Globus pallidus (tissue), 1 donor: ENCODE results near the gene FAIM2.

Experiments
- DNase-seq: peaks from one replicate; pipeline ENCODE4 v3.0.0-alpha.2; 2015; ENCODE audit warnings: low spot score

Gene FAIM2

GRCh38 chr12:49939307-49939706, 35.6 kb upstream of the FAIM2 start:
- DNase-seq, result no peak

DNA sequence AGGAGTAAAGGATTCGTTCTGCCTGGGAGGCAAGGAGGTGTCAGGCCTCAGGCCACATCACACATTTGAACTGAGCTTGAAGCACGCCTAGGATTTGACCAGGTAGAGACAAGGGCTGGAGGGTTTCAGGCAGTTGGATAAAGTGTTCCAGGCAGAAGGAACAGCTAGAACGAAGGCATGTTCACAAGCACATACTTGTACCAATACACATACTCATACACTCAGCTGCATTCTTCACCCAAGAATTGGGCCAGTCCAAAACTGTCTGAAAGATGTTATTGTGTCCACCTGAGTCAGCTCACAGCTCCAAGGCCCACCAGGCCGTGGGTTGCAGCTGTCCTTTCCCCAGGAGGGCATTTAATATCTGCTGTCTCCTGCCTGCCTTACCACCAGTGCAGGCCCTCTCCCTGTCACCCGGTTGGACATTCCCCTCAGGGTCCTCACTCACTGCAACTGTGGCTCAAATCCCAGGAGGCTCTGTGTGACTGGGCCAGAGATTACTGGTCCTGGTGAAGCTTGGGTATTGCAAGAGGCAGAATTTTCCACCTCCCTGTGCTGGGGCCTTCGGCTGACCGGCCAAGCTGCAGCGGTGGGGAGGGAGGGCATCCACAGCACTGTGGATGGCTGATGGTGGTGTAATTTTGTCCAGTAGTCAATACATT, 34.1 kb upstream of the FAIM2 start:
- no peak for DNase-seq

DNA sequence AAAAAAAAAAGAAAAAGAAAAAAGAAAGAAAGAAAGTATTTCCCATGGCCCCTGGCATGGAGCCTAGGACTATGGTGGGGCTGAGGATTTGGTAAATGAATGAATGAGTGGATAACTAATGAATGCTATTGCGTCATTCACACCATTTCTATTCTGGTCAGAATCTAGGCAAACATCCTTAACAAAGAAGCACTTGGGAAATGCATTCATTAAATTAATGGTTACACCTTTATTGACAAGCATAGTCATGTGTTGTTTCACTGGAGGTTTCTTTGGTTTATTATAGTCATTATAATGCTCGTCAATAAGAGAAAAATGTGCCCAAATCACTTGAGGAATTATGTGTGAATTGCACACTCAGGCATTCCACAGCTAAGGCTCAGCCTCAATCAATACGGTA, 33.2 kb upstream of the FAIM2 start:
- no peak for DNase-seq

GRCh38 chr12:49934505-49934904, 30.8 kb upstream of the FAIM2 start:
- no peak for DNase-seq

- no peak for DNase-seq
Observed at GRCh38 chr12:49933796-49934195, 30.1 kb upstream of the FAIM2 start.

DNA sequence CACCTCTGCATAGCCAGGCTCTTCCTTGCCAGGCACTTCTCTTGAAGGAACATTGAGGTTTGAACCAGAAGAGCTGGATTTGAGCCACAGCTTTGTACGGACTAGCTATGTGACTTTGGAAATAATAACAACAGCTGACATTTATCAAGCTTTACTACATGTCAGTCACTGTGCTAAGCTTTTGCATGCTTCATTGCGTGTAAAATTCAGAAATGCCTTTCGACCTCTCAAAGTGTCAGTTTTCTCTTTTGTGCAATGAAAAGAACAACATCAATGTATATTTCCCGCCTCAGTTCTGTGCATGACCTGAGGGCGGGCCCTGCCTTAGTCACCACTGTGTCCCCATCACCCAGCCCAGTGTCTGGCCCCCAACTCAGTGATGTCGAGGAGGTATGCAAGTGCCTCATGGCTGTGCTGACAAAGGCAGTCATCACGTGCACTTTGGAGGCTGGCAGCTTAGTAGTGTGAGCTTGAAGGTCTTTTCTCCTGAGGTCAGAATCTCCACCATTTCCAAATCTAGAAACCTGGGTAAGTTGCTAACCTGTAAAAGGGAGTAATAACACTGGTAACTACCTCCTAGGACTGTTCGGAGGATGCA, 28.9 kb upstream of the FAIM2 start:
- no peak for DNase-seq

DNA sequence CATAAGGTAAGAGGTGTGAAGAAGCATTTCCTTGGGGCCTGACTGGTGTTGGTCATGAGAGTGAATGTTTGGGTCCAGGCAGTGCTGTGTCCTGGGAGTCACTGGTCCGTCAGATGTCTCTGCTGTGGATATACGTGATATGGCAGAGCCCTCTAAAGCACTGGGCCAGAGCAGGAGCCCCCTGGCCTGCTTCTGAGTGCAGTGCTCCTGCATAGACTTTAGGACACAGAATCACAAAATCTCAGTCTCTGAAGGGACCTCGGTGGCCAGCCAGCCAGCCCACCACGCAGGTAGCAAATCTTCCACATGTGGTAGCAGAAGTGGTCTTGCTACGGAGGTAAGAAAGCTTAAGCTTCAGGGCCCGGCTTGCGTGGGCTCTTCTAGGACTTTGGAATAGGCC, 28.3 kb upstream of the FAIM2 start:
- DNase-seq, result no peak

DNA sequence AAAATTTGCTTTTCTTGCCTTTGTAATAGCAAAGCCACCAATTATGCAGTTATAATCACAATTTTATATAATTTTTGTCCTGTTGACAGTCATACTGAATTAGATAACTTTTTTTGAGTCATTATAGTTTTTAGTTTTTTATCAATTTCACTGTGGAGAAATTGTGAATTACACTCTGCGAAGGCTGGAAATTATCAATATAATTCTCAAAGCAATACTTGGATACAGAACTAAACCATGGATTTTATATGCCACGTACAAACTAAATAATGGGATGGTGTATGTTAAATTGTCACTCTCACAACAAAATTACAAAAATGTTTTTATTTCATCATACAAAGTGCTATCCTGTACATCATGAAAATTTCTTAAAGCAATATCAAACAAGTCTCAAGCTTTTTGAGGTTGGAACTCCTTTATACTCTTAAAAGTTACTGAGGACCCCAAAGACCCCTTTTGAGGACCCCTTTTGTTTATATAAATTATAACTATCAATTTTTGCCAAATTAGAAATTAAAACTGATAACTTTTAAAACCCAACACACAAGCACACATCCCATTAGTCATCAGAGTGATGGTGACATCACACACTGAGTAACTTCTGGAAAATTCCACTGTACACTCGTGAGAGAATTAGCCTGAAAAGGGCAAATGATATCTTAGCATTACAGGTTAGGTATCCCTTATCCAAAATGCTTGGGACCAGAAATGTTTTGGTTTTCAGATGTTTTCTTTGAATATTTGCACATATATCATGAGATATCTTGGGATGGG, 27.0 kb upstream of the FAIM2 start:
- no peak for DNase-seq

- no peak for DNase-seq
Observed at GRCh38 chr12:49929581-49929980, 25.9 kb upstream of the FAIM2 start.

GRCh38 chr12:49928471-49928870, 24.8 kb upstream of the FAIM2 start:
- no peak for DNase-seq

GRCh38 chr12:49925433-49926204, 21.9 kb upstream of the FAIM2 start:
- DNase-seq, result no peak

DNA sequence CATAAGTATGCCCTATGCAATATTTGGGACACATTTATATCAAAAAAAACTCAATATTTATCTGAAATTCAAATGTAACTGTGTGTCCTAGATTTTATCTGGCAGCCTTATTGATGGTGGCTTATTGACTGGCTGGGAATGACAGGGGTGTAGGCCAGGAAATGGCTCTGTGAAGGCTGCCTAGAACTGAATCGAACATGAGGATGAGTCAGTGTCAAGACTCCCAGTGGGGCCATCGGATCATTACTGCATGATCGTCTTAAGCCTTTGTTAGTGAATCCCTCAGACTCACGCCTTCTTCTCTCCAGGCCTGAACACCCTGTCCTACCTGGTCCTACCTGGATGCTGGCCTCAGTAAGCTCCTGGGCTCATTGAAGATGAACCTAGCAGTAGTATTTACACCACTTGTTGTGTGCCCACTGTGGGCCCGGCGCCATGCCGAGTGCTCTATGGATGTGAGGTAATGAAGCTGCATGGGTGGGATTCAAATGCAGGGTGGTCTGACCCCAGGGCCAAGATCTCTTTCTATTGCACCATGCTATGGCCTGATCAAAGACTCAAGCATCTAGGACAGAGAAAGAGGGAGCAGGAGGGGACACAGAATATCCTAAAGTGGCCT, 21.0 kb upstream of the FAIM2 start:
- no peak for DNase-seq

- DNase-seq, result no peak
Observed at GRCh38 chr12:49923880-49924556, 20.3 kb upstream of the FAIM2 start.

- DNase-seq, result no peak
Observed at GRCh38 chr12:49923035-49923644, 19.4 kb upstream of the FAIM2 start.

- DNase-seq, result no peak
Observed at GRCh38 chr12:49922349-49923034, 18.8 kb upstream of the FAIM2 start.

GRCh38 chr12:49921936-49922335, 18.2 kb upstream of the FAIM2 start:
- DNase-seq, result no peak

DNA sequence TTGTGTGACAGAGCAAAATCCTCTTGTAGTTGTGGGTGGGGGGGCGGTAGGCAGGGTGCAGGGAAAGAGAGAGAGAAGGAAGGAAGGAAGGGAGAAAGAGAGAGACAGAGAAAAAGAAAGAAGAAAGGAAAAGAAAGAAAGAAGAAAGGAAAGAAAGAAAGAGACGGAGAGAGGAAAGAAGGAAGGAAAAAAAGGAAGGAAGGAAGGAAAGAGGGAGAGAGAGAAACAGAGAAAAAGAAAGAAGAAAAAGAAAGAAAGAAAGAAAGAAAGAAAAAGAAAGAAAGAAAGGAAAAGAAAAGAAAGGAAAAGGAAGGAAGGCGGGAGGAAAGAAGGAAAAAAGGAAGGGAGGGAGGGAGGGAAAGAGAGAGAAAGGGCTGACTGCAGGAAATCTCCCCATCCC, 17.6 kb upstream of the FAIM2 start:
- DNase-seq, result no peak

- no peak for DNase-seq
Observed at GRCh38 chr12:49920915-49921286, 17.2 kb upstream of the FAIM2 start.

- no peak for DNase-seq
Observed at GRCh38 chr12:49920241-49920914, 16.7 kb upstream of the FAIM2 start.

- no peak for DNase-seq
Observed at GRCh38 chr12:49917788-49918173, 14.1 kb upstream of the FAIM2 start.
